Measurements from ENCODE around the gene PTPN7.
"Not testable (repeated sequence)": the region's sequence is repeated elsewhere in the genome, so short reads cannot be mapped to it uniquely, and the experiment has no call there.

The PTPN7 gene

DNA sequence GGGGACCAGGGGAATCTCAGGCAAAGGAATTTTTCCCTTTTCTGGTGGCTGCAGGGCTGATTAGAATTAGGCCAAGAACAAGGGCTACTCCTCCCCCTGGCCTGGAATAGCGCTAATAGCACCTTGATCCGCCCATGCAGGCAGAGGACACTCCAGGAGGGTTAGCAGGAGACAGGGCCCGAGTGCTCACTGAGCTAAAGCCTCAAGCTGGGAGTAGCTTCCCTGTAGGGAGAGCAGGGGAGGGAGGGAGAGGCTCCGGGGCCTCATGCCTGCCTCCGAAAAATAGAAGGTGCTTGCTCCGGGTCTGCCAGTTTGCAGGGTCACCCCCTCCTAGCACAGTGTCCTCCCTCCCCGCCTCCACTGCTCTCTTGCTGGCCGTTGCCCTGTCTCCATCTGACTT, 3.8 kb downstream of the PTPN7 start:
- no peak for TF ChIP-seq POLR2A (IDR thresholded peaks at IDR 0.05; ENCODE audit: low read depth, low read length)
- FAIRE-seq, result no peak
- no peak for DNase-seq (ENCODE audit: insufficient read length, low spot score)

- DNase-seq (ENCODE audit: insufficient read length, low spot score) (no peak), FAIRE-seq (no peak)
- TF ChIP-seq POLR2A (IDR thresholded peaks at IDR 0.05; ENCODE audit: low read depth, low read length), result no peak
Measured at GRCh38 chr1:202155478-202156021, 4.9 kb downstream of the PTPN7 start.

DNA sequence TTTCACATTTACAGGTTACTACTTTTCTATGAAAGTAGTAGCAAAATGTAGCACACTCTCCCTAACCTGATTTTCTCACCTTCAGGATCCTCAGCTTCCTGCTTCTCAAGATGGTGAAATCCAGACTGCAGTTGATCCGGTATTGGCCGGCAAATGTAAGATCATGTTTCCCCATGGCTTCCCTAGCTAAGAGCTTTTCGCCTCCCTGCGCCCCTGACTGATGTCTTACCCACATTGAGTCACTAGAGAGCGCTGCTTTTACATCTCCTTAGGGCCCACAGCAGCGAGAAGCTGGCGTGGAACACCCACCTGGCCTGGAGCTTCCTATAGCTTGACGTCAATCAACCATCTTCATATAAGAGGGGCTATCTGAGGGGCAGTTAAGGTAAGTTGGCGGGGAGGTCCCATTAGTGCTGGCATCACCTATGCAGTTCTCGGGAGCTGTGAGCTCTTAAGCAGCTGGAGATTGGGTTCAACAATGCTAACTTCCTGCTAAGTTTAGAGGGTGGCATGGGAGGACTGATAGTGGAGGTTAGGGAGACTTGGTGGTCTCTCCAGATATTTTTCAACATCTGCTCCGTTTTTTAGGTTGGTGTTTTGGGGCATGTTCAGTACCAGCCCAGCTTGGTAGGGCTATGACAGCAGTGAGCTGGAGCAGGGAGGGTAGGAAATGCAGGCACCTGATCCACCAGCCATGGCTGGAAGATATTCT, 5.5 kb downstream of the PTPN7 start:
- DNase-seq (ENCODE audit: insufficient read length, low spot score) (peak; percentile 49), FAIRE-seq (no peak)
- TF ChIP-seq POLR2A (IDR thresholded peaks at IDR 0.05; ENCODE audit: low read depth, low read length), result no peak

DNA sequence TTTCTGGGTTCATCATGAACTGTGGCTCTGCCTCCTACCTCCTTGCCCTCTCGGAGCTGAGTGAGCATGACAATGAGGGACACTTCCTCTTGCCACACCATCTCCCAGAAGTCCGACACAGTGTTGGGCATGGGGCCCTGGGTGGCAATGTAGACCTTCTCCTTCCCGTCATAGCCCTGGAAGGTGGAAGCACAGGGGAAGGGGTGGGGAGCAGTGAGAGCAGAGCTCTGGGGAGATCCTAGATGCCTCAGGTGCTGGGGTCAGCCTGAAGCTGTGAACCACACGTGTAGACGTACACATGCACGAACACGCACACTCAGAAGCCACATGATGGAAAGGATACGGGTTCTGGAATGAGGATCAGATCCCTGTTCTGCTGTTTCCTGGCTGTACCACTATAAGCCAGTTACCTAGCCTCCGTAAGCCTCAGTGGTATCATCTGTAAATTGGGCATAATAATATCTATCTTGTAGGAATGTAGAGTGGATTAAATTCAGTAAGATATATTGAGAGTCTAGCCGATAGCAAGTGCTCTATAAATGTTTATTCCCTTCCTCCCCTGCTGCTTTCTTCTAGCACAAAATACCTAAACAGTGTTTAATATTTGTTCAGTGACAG, 6.1 kb downstream of the PTPN7 start:
- DNase-seq (ENCODE audit: insufficient read length, low spot score) (no peak), FAIRE-seq (no peak)

DNA sequence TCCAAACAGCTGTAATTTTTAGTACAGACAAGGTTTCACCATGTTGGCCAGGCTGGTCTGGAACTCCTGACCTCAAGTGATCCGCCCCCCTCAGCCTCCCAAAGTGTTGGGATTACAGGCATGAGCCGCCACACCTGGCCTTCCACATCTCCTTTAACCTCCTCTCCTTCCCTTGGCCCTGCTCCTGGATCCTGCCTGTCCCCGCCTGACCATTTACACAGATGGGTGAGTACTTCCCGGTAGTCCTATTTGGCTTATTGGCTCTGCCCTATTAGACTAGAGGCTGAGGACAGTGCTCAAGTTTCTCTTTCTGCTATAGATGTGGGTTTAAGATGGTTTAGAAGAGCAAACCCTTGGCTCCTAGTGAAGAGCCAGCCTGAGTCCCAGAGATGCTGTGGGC, 7.1 kb downstream of the PTPN7 start:
- TF ChIP-seq POLR2A (IDR thresholded peaks at IDR 0.05; ENCODE audit: low read depth, low read length), result no peak
- no peak for FAIRE-seq
- no peak for DNase-seq (ENCODE audit: insufficient read length, low spot score)

More for the DNA sequence above, 6.1 kb downstream of the PTPN7 start:
- TF ChIP-seq POLR2A (IDR thresholded peaks at IDR 0.05; ENCODE audit: low read depth, low read length), result no peak

DNA sequence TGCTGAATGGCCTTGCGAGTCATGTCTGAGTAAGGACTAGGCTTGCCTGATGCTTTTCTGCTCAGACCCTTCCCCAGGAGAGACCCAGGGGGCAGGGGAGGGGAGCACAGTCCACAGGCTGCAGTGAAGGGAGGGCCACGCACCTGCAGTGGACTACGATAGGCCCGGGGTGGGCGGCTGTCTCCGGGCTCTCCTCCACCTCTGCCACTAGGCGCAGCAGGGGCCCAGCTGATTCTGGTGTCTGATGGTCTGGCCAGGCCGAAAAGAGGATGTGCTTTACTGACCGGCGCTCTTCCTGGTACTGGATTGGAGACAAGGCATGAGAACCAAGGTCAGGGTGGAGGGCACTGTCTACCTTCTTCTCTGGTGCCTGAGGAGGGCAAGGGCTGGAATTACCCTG, 8.0 kb downstream of the PTPN7 start:
- TF ChIP-seq POLR2A (IDR thresholded peaks at IDR 0.05; ENCODE audit: low read depth, low read length), result no peak
- DNase-seq (ENCODE audit: insufficient read length, low spot score), result no peak

DNA sequence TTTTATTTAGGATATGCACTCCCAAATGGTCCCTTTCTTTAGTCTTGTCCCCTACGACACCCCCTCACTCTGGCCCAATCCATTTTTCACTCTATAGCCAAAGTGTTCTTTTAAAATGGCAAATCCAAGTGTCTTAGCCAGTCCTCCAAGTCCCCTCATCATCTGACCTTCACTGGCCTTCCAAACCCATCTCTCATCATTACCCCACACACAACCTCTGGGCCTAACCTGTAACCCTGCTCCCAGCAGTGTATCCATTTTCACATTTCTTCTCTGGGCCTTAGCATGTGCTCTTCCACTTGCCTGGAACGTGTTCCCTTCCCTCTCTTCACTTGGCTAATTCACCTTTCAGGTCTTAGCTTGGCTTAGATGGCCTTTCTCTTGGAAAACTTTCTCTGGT, 9.4 kb downstream of the PTPN7 start:
- FAIRE-seq, result no peak
- TF ChIP-seq POLR2A (IDR thresholded peaks at IDR 0.05; ENCODE audit: low read depth, low read length), result no peak
- no peak for DNase-seq (ENCODE audit: insufficient read length, low spot score)

More for the DNA sequence above, 8.0 kb downstream of the PTPN7 start:
- no peak for FAIRE-seq

GRCh38 chr1:202150602-202151001, 9.8 kb downstream of the PTPN7 start:
- TF ChIP-seq POLR2A (IDR thresholded peaks at IDR 0.05; ENCODE audit: low read depth, low read length), result no peak

DNA sequence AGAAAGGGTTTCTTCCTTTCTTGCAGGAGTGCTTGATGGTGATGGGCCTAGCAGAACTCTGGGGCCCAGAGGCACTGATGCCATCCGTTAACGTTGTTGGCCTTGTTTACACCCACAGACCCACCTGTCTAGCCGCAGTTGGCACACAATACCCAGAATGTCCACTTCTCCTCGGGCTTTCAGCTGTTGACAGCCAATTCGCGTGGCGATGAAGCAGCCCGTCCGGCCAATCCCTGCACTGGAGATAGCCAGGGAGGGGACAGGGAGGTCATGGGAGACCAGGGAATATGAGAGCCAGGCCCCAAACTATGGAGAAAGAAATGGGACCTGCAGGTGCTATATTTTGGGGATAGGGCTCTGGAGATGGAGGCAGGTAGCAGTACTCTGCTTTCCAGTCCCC, 10.2 kb downstream of the PTPN7 start:
- DNase-seq (ENCODE audit: insufficient read length, low spot score), result no peak
- TF ChIP-seq POLR2A (IDR thresholded peaks at IDR 0.05; ENCODE audit: low read depth, low read length), result no peak
- FAIRE-seq, result no peak

More at GRCh38 chr1:202150602-202151001, 9.8 kb downstream of the PTPN7 start:
- DNase-seq (ENCODE audit: insufficient read length, low spot score) (no peak), FAIRE-seq (no peak)

DNA sequence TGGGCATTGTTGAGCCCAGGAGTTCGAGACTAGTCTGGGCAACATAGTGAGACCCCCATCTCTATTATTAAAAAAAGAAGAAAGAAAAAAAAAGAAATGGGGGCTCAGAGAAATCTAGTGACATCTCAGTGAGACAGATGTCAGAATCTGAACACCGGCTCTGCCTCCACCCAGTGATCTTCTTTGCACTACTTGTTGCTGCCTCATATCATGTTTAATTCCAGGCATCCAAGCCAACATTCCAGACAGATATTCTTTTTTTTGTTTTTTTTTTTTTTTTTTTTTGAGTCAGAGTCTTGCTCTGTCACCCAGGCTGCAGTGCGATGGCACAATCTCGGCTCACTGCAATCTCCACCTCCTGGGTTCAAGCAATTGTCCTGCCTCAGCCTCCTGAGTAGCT, 10.8 kb downstream of the PTPN7 start:
- no peak for TF ChIP-seq POLR2A (IDR thresholded peaks at IDR 0.05; ENCODE audit: low read depth, low read length)
- no peak for FAIRE-seq
- DNase-seq (ENCODE audit: insufficient read length, low spot score), result no peak

DNA sequence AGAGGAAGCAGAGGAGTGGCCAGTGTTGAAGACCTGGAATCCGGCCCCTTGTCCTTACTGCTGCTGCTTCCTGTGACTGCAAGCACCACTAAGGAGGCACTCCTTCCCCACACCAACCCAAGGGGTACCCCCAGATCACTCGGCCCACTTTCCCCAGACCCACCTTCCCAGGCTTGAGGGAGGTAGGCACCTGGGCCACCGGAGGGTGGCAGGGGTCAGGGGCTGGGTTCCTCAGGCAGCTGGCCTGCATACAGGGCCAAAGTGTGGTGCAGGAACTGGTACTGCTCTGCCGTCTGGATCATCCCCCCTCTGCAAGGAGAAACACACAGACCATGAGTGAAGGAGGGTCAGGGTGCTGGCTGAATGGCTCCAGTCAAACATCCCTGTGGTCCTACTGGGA, 12.0 kb downstream of the PTPN7 start:
- TF ChIP-seq POLR2A (IDR thresholded peaks at IDR 0.05; ENCODE audit: low read depth, low read length), result no peak
- DNase-seq (ENCODE audit: insufficient read length, low spot score), result no peak
- no peak for FAIRE-seq

GRCh38 chr1:202146993-202147392, 13.4 kb downstream of the PTPN7 start:
- TF ChIP-seq POLR2A (IDR thresholded peaks at IDR 0.05; ENCODE audit: low read depth, low read length), result no peak
- no peak for DNase-seq (ENCODE audit: insufficient read length, low spot score)
- no peak for FAIRE-seq

DNA sequence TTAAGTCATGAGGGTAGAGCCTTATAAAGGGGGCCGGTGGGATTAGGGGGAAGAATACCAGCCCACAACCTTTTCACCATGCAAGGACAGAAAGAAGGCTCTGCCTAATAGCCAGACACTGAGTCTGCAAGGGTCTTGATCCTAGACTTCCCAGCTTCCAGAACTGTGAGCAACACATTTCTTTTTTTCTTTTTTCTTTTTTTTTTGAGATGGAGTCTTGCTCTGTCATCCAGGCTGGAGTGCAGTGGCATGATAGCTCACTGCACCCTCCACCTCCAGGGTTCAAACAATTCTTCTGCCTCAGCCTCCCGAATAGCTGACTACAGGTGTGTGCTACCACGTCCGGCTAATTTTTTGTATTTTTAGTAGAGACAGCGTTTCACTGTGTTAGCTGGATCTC, 14.1 kb downstream of the PTPN7 start:
- no peak for TF ChIP-seq POLR2A (IDR thresholded peaks at IDR 0.05; ENCODE audit: low read depth, low read length)
- no peak for FAIRE-seq
- DNase-seq (ENCODE audit: insufficient read length, low spot score), result no peak

DNA sequence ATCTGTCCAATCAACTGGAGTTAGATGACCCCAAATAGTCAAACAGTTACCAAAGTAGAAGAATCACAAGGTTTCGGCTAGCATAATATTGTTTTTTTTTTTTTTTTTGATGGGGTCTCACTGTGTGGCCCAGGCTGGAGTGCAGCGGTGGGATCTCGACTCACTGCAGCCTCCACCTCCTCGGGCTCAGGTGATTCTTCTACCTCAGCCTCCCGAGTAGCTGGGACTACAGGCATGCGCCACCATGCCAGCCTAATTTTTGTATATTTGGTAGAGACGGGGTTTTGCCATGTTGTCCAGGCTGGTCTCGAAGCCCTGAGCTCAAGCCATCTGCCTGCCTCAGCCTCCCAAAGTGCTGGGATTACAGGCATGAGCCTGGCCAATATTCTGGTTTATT, 14.7 kb downstream of the PTPN7 start:
- FAIRE-seq; DNase-seq (ENCODE audit: insufficient read length, low spot score): not testable (repeated sequence)
